Measurements from ENCODE around the gene MATN1.
A peak's percentile ranks its signal among the peaks of the same experiment; 100 is the strongest.
"Not testable (repeated sequence)": the region's sequence is repeated elsewhere in the genome, so short reads cannot be mapped to it uniquely, and the experiment has no call there.

MATN1 gene, protein sequence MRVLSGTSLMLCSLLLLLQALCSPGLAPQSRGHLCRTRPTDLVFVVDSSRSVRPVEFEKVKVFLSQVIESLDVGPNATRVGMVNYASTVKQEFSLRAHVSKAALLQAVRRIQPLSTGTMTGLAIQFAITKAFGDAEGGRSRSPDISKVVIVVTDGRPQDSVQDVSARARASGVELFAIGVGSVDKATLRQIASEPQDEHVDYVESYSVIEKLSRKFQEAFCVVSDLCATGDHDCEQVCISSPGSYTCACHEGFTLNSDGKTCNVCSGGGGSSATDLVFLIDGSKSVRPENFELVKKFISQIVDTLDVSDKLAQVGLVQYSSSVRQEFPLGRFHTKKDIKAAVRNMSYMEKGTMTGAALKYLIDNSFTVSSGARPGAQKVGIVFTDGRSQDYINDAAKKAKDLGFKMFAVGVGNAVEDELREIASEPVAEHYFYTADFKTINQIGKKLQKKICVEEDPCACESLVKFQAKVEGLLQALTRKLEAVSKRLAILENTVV

DNA sequence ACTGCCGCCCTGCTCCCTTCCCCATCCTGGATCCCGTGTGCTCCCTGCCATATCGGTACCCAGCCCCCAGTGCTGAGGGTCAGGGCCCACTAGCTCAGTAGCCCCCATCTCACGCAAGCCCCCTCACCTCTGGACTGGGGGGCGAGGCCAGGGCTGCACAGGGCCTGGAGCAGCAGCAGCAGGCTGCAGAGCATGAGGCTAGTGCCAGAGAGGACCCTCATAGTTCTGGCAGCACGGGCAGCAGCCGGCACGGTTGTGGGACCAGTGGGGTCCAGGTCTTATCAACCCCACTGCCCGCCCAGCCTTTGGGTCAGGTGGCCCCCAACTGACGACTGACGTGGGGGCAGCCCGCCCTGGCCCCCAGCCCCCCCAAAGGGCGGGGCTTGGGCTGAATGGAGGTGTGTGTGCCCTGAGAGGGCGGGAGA is at the start of gene MATN1:
Gene MATN1, minus strand, starts transcription at position 255 of the 425 bp plus-strand sequence. Its CDS starts 34 bp downstream, at position 221.
- no peak for DNase-seq

DNA sequence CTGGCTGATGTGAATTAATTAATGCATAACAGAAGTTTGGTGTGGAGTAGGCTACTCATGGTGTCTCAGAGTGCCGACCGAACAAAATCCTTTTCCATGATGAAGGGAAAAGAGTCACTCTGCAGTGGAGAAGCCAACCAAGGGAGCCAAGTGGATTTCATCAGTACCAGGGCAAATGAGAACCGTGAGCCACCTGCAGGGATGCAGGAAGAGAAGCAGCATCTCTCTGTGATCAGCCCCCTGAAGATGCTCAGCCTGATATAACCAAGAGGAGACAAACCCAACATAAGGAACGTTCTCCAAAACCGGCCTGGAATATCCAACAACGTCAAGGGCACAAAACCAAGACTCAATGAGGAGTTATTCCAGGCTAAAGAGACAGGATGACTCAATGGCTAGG is 47.6 kb upstream of the MATN1 start:
- DNase-seq = no peak

- peak; percentile 64 for DNase-seq
These were observed 46.8 kb upstream of the MATN1 start for GRCh38 chr1:30770150-30770549.

GRCh38 chr1:30768830-30769718 is 45.7 kb upstream of the MATN1 start:
- DNase-seq = no peak

- DNase-seq = no peak
These were observed 44.9 kb upstream of the MATN1 start for GRCh38 chr1:30768159-30768829.

DNA sequence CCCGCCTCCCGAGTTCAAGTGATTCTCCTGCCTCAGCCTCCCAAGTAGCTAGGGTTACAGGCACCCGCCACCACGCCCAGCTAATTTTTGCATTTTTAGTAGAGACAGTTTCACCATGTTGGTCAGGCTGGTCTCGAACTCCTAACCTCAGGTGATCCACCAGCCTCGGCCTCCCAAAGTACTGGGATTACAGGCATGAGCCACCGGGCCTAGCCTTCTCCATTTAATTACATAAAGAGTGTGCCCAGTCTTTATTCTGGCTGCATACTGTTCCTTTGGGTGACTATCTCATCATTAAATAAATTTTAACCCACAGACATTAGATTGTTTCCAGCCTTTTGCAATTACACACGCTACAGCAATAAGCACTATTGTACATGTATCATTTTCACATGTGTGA is 43.6 kb upstream of the MATN1 start:
- not testable (repeated sequence) for DNase-seq

- DNase-seq = no peak
These were observed 42.4 kb upstream of the MATN1 start for GRCh38 chr1:30765556-30766434.

- DNase-seq = no peak
These were observed 41.7 kb upstream of the MATN1 start for GRCh38 chr1:30764939-30765555.

GRCh38 chr1:30764396-30764795 is 41.0 kb upstream of the MATN1 start:
- DNase-seq = no peak

- peak; percentile 64 for DNase-seq
These were observed 40.4 kb upstream of the MATN1 start for GRCh38 chr1:30763651-30764248.

DNA sequence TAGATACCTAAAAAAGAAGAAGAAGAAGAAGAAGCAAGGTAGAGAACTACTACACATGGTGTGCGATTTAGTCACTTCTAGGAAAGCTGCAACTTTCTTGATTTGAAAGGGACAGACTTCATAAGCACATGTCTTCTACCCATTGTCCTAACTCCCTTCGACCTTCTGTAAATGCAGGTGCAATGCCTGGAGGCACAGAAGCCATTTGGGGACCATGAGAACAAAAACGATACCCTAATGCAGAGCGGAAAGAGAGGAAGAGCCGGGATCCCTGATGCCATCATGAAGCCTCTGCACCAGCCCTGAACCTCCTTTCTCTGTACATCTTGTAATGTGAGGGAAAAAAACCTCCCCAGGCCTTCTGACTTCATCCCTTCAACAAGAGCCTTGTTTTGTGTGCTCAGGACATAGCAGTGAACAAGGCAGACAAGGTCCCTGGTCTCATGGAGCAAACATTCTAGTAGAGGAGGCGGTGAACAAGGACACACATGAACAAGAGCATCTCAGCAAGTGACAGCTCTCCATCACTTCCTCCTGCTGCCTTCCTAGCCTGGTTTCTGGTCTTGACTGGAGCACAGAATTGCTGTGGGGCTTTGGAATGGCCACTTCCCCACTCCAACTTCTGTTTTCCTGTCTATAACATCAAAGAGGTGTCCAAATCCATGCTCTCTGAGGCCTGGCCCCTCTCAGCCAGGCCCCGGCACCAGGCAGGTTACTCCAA is 39.7 kb upstream of the MATN1 start:
- no peak for DNase-seq

DNA sequence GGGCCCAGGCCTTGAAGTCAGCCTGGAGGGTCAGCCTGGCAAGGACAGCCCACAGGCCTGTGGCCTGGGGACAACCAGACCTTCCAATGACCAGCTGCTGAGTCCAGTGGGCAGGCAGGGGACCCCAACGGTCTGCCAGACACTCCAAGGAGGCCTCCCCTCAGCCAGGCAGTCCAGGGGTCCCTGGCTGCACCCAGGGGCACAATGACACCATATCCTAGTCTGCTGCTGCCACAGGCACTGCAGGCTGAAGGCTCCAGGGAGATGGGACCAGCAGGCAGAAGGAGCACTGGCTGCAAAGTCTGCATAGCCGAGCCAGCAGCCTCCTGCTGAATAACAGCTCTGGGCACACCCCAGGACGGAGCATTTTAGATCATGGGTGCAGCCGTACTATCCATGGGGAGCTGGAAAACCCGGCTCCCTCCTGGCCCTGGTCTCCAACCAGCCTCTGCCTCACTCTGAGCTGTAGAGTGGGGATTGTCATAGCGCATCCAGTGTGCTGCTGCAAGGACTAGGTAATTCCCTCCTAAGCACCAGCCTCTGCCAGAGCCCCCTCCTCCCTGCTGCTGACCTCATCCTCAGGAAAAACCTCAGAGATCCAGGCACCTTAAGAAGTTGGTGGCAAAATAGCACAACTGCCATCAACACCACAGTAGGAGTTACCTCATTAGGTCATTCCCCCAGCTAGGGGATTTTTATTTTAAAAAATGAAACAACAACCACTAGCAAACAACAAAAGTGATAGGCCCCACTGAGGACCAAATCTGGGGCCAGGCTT is 39.0 kb upstream of the MATN1 start:
- DNase-seq = no peak

GRCh38 chr1:30761381-30762151 is 38.2 kb upstream of the MATN1 start:
- DNase-seq = no peak

GRCh38 chr1:30760596-30761324 is 37.4 kb upstream of the MATN1 start:
- DNase-seq = no peak

DNA sequence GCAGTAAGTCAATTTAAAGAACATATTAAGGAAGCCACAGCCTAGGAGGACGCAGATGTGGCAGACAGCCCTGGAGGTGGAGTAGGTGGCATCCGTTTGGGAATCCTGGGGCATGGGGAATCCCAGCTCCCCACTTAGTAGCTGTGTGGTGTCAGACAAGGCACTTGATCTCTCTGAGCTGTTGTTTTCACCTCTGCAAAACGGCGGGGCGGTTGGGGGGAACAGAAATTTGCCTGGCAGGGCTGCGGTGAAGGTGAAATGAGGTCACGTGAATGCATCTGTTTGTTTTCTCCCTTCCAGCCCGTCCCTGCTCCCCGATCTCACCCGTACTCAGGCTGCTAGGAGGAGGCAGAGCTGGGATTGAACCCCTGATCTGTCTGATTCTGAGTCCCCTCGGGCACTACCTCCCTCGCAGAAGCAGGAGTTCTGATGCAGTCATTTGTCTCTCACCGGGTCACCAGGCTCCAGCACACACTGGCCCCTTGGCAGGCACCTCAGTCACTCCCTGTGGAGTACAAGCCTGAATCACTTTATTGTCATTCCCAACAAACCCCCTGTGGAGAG is 36.4 kb upstream of the MATN1 start:
- no peak for DNase-seq

- DNase-seq = no peak
These were observed 35.5 kb upstream of the MATN1 start for GRCh38 chr1:30758785-30759380.

- DNase-seq = no peak
These were observed 34.8 kb upstream of the MATN1 start for GRCh38 chr1:30758121-30758688.

Data from right forelimb (tissue), 1 donor.